Measurements from ENCODE around the gene PGD. TPM values are rescaled to one million over a fixed set of nuclear protein-coding genes. Genes with fewer than 3 reads are reported as not detected.

Gene PGD
- total RNA-seq (2022; extraction: Qiagen RNA extraction): 1,084 to 1,179 TPM (median 1,099 TPM) in 5 replicates

DNA sequence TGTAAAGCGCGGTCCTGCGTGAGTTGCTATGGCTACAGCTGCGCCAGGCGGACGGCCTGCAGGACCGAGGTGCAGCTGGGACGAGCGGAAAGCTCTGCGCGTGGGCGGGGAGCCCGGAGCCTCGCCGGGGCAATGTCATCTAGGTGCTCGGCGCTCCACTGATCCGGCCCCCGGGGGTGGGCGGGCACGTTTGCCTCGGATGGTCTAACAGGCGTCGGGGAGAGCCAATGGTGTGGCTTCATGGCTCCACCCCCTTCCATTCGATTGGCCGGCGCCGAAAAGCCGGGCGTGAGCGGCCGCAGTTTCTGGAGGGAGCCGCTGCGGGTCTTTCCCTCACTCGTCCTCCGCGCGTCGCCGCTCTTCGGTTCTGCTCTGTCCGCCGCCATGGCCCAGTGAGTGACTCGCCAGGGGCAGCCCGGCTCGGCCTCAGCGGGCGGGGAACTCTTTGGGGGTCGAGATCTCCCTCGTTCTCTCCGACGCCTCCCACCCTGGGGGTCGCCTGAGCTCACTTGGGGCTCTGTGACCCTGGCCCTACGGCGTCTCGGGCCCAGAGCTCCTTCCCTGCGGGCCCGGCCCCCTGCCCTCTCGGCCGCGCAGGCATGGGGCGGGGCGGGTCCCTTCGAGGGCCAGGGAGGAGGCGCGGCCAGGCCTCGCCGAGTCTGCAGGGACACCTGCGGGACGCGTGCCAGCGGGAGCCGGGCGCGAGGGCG is at the start of gene PGD:
PGD (plus strand) TSS at position 331 of the 710 bp plus-strand sequence; CDS start at position 385, 54 bp downstream.

DNA sequence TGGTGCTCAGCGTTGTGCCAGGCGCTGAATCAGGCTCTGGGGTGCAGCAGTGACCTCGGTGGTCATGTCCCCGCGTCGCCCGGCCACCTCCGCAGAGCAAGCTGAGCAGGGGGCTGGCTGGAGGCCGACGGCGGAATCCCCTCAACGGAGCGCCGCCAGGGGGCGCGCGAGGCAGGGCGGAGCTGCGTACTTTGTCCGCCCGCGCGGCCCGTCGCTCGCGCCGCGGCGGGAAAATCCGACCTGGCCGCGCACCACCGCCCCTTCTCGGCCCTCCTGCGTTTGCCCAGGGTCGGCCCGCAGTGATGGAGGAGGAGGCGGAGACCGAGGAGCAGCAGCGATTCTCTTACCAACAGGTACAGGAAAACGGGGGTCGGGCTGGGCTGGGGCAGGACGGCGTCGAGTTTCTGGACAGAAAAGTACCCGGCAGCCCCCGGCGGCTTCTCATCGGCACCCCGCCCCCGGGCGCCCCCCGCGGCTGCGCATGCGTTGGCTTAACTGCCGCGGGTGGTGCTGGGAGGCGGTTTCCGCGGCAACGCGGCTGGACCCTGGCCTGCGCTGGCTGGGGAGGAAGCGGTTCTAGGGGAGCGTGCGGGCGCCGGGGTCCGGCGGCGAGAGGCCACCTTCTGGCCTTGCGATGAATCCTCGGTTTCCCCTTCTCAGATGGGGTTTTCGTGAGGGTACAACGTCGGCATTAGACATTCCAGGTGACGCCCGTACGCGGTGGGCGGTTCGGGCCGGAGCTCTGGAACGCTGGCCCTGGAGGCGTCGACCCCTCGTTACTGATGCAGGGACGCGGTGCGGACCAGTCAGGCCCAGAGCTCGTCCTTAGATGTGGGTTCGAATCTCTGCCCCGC is 31.6 kb downstream of the PGD start, which contains the start of gene CENPS:
CENPS (plus strand) TSS at position 218 of the 854 bp plus-strand sequence; CDS start at position 303, 85 bp downstream.

DNA sequence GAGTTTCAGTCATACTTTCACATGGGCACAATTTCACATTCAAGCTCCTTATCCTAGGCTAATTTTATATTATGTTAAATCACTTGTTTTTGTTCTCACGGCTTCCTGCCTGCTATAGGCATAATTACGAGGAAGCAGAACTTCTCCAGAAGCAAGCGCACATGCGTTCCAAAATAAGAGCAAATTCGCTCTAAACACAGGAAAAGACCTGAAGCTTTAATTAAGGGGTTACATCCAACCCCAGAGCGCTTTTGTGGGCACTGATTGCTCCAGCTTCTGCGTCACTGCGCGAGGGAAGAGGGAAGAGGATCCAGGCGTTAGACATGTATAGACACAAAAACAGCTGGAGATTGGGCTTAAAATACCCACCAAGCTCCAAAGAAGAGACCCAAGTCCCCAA is 50.9 kb downstream of the PGD start, which contains the start of gene CORT:
CORT (plus strand) TSS at position 281 of the 400 bp plus-strand sequence. CDS start 193 bp downstream, outside the sequence.

Other genes with a start within 250 kb of the PGD start
- gene KIF1B, start 188.5 kb upstream of the PGD start, total RNA-seq (2022; extraction: Qiagen RNA extraction): 10.6 to 15.0 TPM (median 13.2 TPM) in 5 replicates
- 28.7 to 31.6 TPM (median 29.4 TPM) in 5 replicates for gene CENPS, start 31.4 kb downstream of the PGD start, total RNA-seq (2022; extraction: Qiagen RNA extraction)
- 0.14 to 0.29 TPM (median 0.17 TPM) in 4 of 5 replicates, not detected in the other for gene CORT, start 51.0 kb downstream of the PGD start, total RNA-seq (2022; extraction: Qiagen RNA extraction)
- 17.2 to 23.5 TPM (median 22.9 TPM) in 5 replicates for gene DFFA, start 73.5 kb downstream of the PGD start, total RNA-seq (2022; extraction: Qiagen RNA extraction)
- gene PEX14, start 75.9 kb downstream of the PGD start, total RNA-seq (2022; extraction: Qiagen RNA extraction): 11.0 to 15.9 TPM (median 15.0 TPM) in 5 replicates

All from A549 treated with Mapracorat at 1 μM for 4 hours (cell line).